ENCODE results near the gene AFF1.

The AFF1 gene

GRCh38 chr4:86950831-86951525 lies 16.2 kb downstream of the AFF1 start:
- no peak for DNase-seq

GRCh38 chr4:86955888-86956451 lies 21.2 kb downstream of the AFF1 start:
- no peak for DNase-seq

DNA sequence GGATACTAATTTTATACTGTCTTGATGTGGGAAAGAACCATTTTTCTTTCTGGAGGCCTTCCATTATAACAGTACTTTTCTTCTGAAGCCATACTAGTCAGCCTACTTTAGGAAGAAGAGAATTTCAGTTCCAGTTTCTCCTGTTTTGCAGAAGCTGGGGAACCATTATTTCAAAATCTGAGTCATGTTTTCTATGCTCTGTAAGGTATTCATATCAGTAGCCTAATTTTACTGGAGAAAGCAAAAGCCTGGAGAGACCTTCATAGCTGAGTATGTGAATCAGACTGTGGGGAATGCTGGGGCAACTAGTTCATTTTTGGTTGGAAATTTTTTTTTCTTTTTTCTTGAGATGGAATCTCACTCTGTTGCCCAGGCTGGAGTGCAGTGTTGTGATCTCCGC lies 22.4 kb downstream of the AFF1 start:
- no peak for DNase-seq

- DNase-seq, result no peak
Observed at GRCh38 chr4:86959588-86960500, 25.0 kb downstream of the AFF1 start.

GRCh38 chr4:86960557-86960961 lies 25.7 kb downstream of the AFF1 start:
- DNase-seq, result no peak

- no peak for DNase-seq
Observed at GRCh38 chr4:86961116-86961515, 26.3 kb downstream of the AFF1 start.

GRCh38 chr4:86961605-86962295 lies 26.9 kb downstream of the AFF1 start:
- DNase-seq, result no peak

- DNase-seq, result no peak
Observed at GRCh38 chr4:86963697-86964096, 28.9 kb downstream of the AFF1 start.

DNA sequence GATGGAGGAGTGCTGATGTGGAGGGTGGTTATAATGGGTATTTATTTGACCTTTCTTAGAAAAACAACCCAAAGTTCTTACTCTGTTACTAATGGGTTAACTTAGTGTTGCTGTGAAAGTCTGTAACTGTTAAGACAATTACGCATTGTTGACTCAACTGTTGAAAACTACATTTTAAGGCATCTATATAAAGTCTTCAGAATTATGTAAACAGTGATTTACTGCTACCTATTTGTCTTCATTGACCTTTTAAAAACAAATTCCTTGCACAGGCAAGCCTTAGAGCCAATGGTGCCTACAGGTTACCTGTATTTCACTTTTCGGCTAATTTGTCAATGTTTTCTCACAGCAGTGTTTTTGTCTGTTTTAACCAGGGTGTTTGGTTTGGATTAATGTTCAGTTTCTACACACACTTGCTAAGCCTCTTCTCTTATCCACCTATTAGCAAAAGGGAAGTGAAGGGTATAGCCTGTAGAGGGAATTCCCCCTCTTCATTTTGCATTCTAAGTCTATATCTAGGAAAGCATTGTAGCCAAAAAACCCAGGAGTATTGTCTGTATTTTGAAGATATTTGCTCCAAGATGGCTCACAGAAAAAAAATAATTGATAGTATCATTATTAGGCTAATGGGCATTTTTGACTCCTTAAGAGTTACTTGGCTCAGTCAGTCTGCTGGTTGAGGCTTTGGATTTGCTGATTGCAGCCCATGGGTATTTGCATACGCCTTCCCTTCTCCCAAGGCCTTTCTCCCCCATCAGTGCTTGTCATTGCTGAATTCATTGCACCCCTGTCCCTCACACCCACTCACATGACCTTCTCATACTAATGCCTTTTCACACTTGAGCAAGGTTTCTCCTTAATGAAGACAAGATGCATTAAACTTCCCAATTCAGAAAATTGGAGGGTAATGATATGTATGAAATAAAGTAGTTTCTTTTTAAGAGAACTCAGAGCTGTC lies 30.5 kb downstream of the AFF1 start:
- DNase-seq, result no peak

DNA sequence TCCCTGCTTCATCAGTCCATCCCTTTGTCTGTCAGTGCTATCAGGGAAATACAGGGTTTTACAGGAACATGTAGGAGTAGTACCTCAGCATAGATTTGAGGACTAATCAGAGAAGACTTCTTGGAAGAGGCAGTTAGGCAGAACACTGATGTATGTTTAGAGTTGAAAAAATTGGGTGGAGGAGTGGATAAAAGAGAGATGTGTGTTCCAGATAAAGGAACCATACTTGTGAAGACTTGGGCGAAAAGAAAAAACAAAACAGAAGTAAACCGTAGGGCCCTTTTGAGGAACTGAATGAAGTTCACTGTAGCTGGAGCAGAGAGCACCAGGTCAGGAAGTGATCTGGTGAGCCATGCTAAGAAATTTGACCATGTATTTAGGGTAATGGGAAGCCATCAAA lies 32.3 kb downstream of the AFF1 start:
- no peak for DNase-seq

DNA sequence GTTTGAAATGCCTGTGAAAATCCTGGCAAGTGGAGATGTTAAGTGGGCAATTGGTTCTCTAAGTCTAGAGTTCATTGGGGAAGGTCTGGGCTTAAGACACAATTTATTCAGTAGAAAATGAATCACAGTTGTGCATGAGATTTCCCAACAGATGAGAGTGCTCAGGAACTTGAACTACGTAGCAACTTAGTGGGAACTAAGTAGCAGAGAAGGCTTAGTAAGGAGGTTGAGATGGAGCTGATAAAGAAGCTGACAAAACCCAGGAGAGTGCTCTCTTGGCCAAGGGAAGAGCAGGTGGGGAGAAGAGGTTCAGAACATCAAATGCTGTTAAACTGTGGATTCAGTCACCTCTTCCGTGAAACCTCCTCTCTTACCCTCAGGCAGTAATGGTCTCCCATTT lies 33.0 kb downstream of the AFF1 start:
- no peak for DNase-seq

DNA sequence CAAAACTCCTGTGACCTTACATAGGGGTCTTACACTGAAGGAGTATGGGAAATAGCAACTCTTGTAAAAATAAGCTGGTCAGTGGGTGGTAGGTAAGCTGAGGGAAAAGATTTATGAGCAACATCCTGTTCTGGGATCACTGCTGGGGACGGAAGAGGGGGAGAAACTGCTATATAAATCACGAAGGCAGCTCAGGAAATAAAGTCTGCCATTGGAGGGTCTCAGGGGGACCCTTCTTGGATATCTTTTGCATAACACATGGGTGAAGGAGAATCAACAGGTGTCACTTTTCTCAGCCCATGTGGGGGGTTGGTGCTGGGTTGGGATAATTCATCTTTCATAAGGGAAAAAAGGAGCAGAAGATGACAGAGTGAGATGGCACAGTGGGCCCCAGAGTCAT lies 33.7 kb downstream of the AFF1 start:
- DNase-seq, result no peak

DNA sequence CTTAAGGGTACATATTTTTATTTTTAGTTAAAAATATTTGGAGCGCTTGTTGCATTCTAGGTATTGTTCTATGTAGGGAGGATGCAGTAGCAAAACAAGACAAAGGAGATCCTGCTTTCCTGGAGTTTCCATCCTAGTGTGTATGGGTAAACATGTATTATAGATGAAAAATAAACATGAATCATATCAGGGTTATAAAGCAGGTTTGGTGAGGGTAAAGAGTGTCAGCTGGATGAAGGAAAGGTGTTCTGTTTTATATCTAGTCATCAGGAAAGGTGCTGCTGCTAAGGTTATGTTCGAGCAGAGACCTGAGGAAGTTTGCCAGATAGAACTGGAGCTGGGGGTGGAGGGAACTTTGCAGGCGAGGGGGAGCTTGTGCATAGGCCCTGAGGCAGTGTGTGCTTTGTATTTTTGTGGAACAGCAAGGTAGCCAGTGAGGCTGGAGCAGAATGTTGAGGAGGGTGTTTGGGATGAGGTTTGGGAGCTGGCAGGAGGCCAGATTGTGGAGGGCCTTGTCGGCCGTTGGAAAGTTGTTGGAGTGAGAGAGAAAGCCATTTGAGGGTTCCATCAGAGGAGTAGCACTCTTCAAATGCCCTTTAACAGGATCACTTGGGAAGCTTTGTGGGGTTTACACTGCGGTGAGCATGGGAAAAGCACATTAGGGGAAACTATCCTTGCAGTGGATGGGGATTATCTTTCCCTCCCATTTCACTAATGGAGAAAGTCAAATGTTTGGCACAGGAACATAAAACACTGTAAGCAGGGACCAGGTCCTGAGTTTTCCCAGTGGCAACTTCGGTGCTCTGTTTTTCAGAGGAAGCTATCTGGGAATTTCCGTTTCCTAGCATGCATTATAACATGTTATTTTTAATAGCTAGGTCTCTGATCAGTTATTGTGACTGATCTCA lies 35.9 kb downstream of the AFF1 start:
- DNase-seq, result no peak

DNA sequence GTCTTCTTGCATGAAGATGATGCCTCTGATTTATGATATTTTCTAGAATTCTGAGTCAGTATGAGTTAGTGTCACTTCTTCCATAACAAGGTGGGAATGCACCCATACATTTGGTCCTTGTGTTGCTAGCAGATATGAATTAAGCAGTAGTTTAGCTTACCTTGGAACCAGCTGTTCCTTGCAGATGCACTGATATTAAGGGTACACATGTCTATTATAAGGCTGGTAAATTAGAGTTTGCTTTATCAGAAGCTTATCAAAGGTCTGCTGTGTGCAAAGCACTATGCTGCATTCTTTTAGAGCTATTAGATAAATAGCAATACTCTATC lies 36.5 kb downstream of the AFF1 start:
- no peak for DNase-seq

- no peak for DNase-seq
Observed at GRCh38 chr4:86972997-86973396, 38.2 kb downstream of the AFF1 start.

DNA sequence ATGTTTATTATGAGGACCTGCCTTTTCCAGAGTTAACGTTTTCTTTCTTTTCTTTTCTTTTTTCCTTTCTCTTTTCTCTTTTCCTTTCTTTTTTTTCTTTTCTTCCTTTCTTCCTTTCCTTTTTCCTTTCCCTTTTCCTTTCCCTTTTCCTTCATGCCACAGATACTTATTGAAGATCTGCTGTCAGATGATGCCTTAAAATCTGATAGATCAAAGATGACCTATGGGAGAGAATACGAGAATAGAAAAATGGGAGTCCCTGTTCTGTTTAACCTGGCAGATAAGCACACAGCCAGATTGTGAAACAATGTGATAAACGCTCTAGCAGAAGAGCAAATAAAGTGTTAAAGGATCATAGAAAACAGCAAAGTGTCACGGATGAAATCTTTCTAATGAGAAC lies 38.9 kb downstream of the AFF1 start:
- DNase-seq, result no peak

- no peak for DNase-seq
Observed at GRCh38 chr4:86974551-86974994, 39.8 kb downstream of the AFF1 start.

- DNase-seq, result no peak
Observed at GRCh38 chr4:86975927-86976326, 41.1 kb downstream of the AFF1 start.

DNA sequence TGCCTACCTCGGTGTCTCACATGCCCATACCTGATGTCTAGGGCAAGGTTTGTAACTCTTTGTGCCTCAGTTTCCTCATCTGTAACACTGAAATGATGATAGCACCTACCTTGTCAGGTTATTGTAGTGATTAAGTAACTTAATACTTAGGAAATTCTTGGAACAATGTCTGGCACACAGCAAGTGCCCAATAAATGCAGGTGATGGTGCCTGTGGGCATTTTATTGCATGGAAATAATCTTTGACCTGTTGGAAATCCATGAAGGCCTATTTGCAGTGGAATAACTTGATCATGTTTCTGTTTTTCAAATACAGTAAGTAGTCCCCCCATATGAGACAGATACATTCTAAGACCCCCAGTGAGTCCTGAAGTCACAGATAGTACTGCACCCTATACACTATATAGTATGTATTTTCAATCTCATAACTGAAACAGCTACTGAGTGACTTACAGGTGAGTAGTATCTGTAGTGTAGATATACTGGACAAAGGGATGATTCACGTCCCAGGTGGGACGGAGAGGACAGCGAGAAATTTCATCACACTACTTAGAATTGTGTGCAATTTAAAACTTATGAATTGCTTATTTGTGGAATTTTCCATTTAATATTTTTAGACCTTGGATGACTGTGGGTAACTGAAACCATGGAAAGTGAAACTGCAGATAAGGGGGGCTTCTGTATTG lies 42.1 kb downstream of the AFF1 start:
- DNase-seq, result no peak

DNA sequence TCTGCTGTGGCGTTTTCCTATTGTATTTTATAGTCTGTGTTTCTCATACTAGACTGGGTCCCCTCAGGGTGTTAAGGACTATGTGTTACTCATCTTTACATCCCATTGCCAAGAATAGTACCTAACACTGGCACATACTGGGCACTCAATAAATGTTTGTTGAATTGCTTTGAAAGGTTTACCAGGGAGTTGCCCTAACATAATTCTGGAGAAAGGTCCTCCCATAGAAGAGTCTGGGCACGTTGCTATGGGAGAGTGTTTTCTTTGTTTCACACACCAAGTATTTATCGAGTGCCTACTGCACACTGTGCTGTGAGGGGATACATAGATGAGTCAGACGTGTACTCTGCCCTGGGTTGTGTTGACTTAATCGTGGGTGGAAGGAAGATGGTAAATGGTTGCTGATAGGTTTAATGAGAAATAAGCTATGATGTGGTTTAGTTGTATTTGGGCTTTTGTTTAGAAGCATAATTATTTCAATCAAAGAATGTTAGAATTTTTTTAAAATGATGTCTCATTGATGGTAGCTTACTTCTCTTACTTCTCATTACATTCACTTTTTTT lies 42.9 kb downstream of the AFF1 start:
- DNase-seq, result no peak
